SU-DHL-6 (cell line): Measurements from ENCODE around the gene EGLN2.

Experiments used
- CTCF ChIP-seq: fragments of 200-600 bp; sonication (generic); IDR thresholded peaks from one replicate; pipeline ENCODE4 v1.5.1; 2017; ENCODE audit warnings: antibody characterized with exemption, mild to moderate bottlenecking, low read length, moderate library complexity; ENCODE audit not compliant: insufficient read depth, poor library complexity, severe bottlenecking
- EZH2phosphoT487 ChIP-seq: fragments of 200-600 bp; sonication (generic), shearing (Covaris generic); conservative IDR thresholded peaks from 2 replicates; pipeline ENCODE4 v1.6.1; 2018; ENCODE audit warnings: mild to moderate bottlenecking, antibody characterized with exemption, low read length, moderate library complexity, mixed read lengths

- TF ChIP-seq CTCF (no peak), EZH2phosphoT487 (no peak)
These were observed 46.7 kb upstream of the EGLN2 start for GRCh38 chr19:40752257-40752781.
